ENCODE measurements around the gene CHRNA3. TPM values are rescaled to one million over a fixed set of nuclear protein-coding genes. Genes with fewer than 3 reads are reported as not detected.

Gene CHRNA3
- total RNA-seq, result 0.41 TPM

GRCh38 chr15:78620527-78621421, at the start of gene CHRNA3:
TSS of gene CHRNA3 (minus strand) at chr15:78620996. CDS start at chr15:78620794, 202 bp downstream.

DNA sequence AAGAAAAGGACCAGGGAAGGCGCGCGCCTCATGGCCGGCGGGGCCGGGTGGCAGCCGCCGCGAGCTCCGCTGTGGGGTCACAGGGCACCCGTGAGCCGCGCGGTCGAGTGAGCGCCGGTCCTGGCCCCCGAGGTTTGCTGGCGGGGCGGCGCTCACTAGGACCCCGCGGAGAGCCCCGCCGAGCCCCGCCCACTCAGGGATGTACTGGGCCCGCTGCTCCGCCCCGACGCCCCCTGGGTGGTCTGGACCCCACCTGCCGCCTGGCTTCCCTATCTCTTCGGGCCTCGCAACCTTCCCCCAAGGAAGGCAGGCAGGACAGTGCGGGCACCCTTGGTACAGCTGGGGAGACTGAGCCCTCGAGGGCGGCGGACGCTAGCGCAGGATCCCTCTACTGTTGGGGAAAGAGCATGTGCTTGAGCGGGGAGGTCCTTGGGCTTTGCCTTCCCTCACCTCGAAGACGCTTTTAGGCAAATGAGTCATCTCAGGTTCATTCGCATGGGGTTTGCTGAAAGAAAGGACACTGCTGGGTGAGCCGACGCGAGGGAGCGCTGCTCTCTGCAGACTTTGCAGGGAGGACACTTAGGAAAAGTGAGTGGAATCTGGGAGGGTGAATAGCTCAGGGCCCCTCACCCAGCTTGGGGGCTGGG, 20.4 kb upstream of the CHRNA3 start, which contains the start of gene CHRNB4:
Gene CHRNB4 (minus strand): TSS at position 109 of the 647 bp plus-strand sequence. CDS start 77 bp downstream, at position 32.

DNA sequence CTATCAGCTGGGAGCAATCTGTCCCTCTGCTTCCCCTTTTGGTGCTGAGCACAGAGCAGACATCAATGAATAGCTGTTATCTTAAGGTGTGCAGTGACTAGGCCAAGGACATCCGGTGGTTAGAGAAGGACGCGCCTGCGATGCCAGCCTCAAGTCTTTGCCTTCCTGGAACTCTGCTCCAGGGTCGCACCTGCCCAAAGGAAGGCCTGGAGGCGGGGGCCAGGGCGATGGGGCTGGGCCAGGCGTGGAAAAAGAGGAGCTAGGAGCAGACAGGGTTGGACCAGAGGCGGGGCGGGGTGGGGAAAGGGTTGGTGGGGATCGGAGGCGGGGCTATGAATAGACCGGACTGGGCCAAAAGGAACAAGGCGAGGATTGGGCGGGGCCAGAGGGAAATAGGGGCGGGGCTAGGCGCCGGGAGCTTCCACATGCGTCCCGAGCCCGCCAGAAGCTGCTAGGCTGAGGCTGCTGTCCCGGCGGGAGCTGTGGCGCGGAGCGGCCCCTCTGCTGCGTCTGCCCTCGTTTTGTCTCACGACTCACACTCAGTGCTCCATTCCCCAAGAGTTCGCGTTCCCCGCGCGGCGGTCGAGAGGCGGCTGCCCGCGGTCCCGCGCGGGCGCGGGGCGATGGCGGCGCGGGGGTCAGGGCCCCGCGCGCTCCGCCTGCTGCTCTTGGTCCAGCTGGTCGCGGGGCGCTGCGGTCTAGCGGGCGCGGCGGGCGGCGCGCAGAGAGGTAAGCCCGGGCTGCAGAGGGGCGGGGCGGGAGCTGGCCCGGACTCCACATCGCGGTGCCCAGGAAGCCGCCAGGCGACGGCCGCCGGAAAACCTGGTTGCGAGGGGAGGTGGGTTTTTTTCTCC, 55.5 kb downstream of the CHRNA3 start, which contains the start of gene CHRNA5:
Gene CHRNA5 (plus strand): TSS at position 424 of the 854 bp plus-strand sequence. CDS start 200 bp downstream, at position 624.

Small RNA genes within 50 kb of the gene (small RNA-seq; reads per million reads assigned to genes)
- not detected for gene AC067863.2 (ENCODE audit: low replicate concordance)

Other genes with a start within 250 kb of the CHRNA3 start
- 66.9 TPM for gene IREB2, start 182.8 kb downstream of the CHRNA3 start, total RNA-seq
- 8.8 TPM for gene HYKK, start 113.4 kb downstream of the CHRNA3 start, total RNA-seq
- gene PSMA4, start 80.6 kb downstream of the CHRNA3 start, total RNA-seq, result 109 TPM
- gene CHRNA5, start 55.5 kb downstream of the CHRNA3 start, total RNA-seq, result 2.2 TPM
- gene CHRNB4, start 20.2 kb upstream of the CHRNA3 start, total RNA-seq, result 2.0 TPM
- gene ADAMTS7, start 190.5 kb upstream of the CHRNA3 start, total RNA-seq, result 37.3 TPM

Data from metanephros (tissue), 2 donors.